ENCODE measurements around the gene CLCN2. TPM values are rescaled to one million over a fixed set of nuclear protein-coding genes. Genes with fewer than 3 reads are reported as not detected.

CLCN2 gene
- total and polyA plus RNA-seq, 7 experiments from 2014 or later, result 0.91 to 6.0 (median 3.8) TPM

GRCh38 chr3:184358124-184358767 is 3.2 kb downstream of the CLCN2 start:
- Mint-ChIP-seq H3K4me3 (peak overlapping the region in 2 of 10 donors; percentile 21 to 74), H3K4me1 (peaks cover 6 to 16% (median 10%) of the 10 kb centered on the region in 7 donors)

GRCh38 chr3:184357248-184358123 is 3.9 kb downstream of the CLCN2 start:
- POLR2A ChIA-PET, result no interaction called here
- H3K27me3 ChIP-seq (ENCODE audit: control insufficient read depth in 2 of 2, insufficient read depth in 2 of 2, low read length in 2 of 2), result no peaks in the 10 kb centered on the region
- ATAC-seq, result no peak
- no peak overlapping the region for H3K27ac Mint-ChIP-seq
- no peak overlapping the region for H3K27ac ChIP-seq (ENCODE audit: low read depth, low read length)
- no peak for DNase-seq
- peak overlapping the region in 1 of 10 donors; percentile 74 for H3K4me3 Mint-ChIP-seq
- H3K36me3 ChIP-seq (ENCODE audit: control insufficient read depth in 2 of 3, insufficient read depth in 3 of 3, low read length in 3 of 3), result peaks cover 0 to 3% (median 0%) of the 10 kb centered on the region in 3 experiments
- peaks cover 0 to 10% (median 0%) of the 10 kb centered on the region in 5 donors for H3K27me3 Mint-ChIP-seq
- intact Hi-C loops (cut with micrococcal nuclease), result no loop called here
- CTCF ChIA-PET, result no interaction called here
- no peaks in the 10 kb centered on the region for H3K9me3 ChIP-seq (ENCODE audit: control insufficient read depth in 2 of 3, low read length in 3 of 3)
- H3K9me3 Mint-ChIP-seq, result no peaks in the 10 kb centered on the region
- H3K4me1 ChIP-seq (ENCODE audit: control insufficient read depth in 2 of 2, insufficient read depth in 2 of 2, low read length in 2 of 2), result peaks cover 0 to 13% of the 10 kb centered on the region in 2 donors
- peaks cover 5 to 15% (median 9%) of the 10 kb centered on the region in 7 donors for H3K4me1 Mint-ChIP-seq
- no peak overlapping the region for H3K4me3 ChIP-seq (ENCODE audit: low read length)
- no peaks in the 10 kb centered on the region for H3K36me3 Mint-ChIP-seq

More at GRCh38 chr3:184358124-184358767, 3.2 kb downstream of the CLCN2 start:
- peaks cover 0 to 11% (median 0%) of the 10 kb centered on the region in 5 donors for H3K27me3 Mint-ChIP-seq
- Histone ChIP-seq H3K36me3 (ENCODE audit: control insufficient read depth in 2 of 3, insufficient read depth in 3 of 3, low read length in 3 of 3) (peaks cover 0 to 5% (median 0%) of the 10 kb centered on the region in 3 experiments), H3K4me3 (ENCODE audit: low read length) (no peak overlapping the region), H3K27ac (ENCODE audit: low read depth, low read length) (no peak overlapping the region), H3K27me3 (ENCODE audit: control insufficient read depth in 2 of 2, insufficient read depth in 2 of 2, low read length in 2 of 2) (no peaks in the 10 kb centered on the region), H3K9me3 (ENCODE audit: control insufficient read depth in 2 of 3, low read length in 3 of 3) (no peaks in the 10 kb centered on the region), H3K4me1 (ENCODE audit: control insufficient read depth in 2 of 2, insufficient read depth in 2 of 2, low read length in 2 of 2) (peaks cover 0 to 13% of the 10 kb centered on the region in 2 donors)
- intact Hi-C loops (cut with micrococcal nuclease), result no loop called here
- ChIA-PET POLR2A (no interaction called here), CTCF (no interaction called here)
- DNase-seq, result no peak
- peaks cover 0 to 3% (median 0%) of the 10 kb centered on the region in 11 donors for H3K9me3 Mint-ChIP-seq
- no peak for ATAC-seq
- H3K27ac Mint-ChIP-seq, result no peak overlapping the region
- H3K36me3 Mint-ChIP-seq, result peaks cover 0 to under 1% (median 0%) of the 10 kb centered on the region in 5 donors

- DNase-seq (no peak), ATAC-seq (no peak)
- no peak overlapping the region for H3K27ac ChIP-seq (ENCODE audit: low read depth, low read length)
- intact Hi-C loops (cut with micrococcal nuclease), result no loop called here
- Mint-ChIP-seq H3K4me1 (peaks cover 0 to 7% (median 6%) of the 10 kb centered on the region in 7 donors), H3K4me3 (no peak overlapping the region), H3K27me3 (peaks cover 0 to 6% (median 0%) of the 10 kb centered on the region in 5 donors), H3K36me3 (no peaks in the 10 kb centered on the region), H3K27ac (peak overlapping the region in 1 of 9 donors; percentile 40), H3K9me3 (no peaks in the 10 kb centered on the region)
- no peaks in the 10 kb centered on the region for H3K9me3 ChIP-seq (ENCODE audit: control insufficient read depth in 2 of 3, low read length in 3 of 3)
- POLR2A ChIA-PET, result no interaction called here
- H3K4me1 ChIP-seq (ENCODE audit: control insufficient read depth in 2 of 2, insufficient read depth in 2 of 2, low read length in 2 of 2), result peaks cover 0 to 7% of the 10 kb centered on the region in 2 donors
- H3K4me3 ChIP-seq (ENCODE audit: low read length), result no peak overlapping the region
- no peaks in the 10 kb centered on the region for H3K36me3 ChIP-seq (ENCODE audit: control insufficient read depth in 2 of 3, insufficient read depth in 3 of 3, low read length in 3 of 3)
- CTCF ChIA-PET, result interaction anchor here (0.6 to 3.4 kb wide), 5 partner anchors 16 to 196 kb away, joined by 3 to 24 read pairs (median 4); no protein-coding TSS in a partner anchor
- no peaks in the 10 kb centered on the region for H3K27me3 ChIP-seq (ENCODE audit: control insufficient read depth in 2 of 2, insufficient read depth in 2 of 2, low read length in 2 of 2)
Measured at GRCh38 chr3:184355261-184356040, 6.0 kb downstream of the CLCN2 start.

- no peak for DNase-seq
- no peaks in the 10 kb centered on the region for H3K9me3 ChIP-seq (ENCODE audit: control insufficient read depth in 2 of 3, low read length in 3 of 3)
- CTCF ChIA-PET, result interaction anchor here (0.6 to 3.4 kb wide), 5 partner anchors 17 to 195 kb away, joined by 3 to 24 read pairs (median 4); no protein-coding TSS in a partner anchor
- Mint-ChIP-seq H3K36me3 (no peaks in the 10 kb centered on the region), H3K27me3 (no peaks in the 10 kb centered on the region), H3K4me1 (peaks cover 0 to 3% (median under 1%) of the 10 kb centered on the region in 7 donors), H3K9me3 (no peaks in the 10 kb centered on the region), H3K4me3 (no peak overlapping the region), H3K27ac (no peak overlapping the region)
- H3K27ac ChIP-seq (ENCODE audit: low read depth, low read length), result no peak overlapping the region
- intact Hi-C loops (cut with micrococcal nuclease), result loop anchor here in 1 of 2 donors (1.0 kb wide), 2 partner anchors 159 to 190 kb away; no protein-coding TSS in a partner anchor
- POLR2A ChIA-PET, result no interaction called here
- peaks cover 0 to 7% of the 10 kb centered on the region in 2 donors for H3K4me1 ChIP-seq (ENCODE audit: control insufficient read depth in 2 of 2, insufficient read depth in 2 of 2, low read length in 2 of 2)
- no peak overlapping the region for H3K4me3 ChIP-seq (ENCODE audit: low read length)
- no peaks in the 10 kb centered on the region for H3K27me3 ChIP-seq (ENCODE audit: control insufficient read depth in 2 of 2, insufficient read depth in 2 of 2, low read length in 2 of 2)
- H3K36me3 ChIP-seq (ENCODE audit: control insufficient read depth in 2 of 3, insufficient read depth in 3 of 3, low read length in 3 of 3), result no peaks in the 10 kb centered on the region
- ATAC-seq, result no peak
Measured at GRCh38 chr3:184354754-184355153, 6.7 kb downstream of the CLCN2 start.

- DNase-seq, result peak; percentile 21 to 64 (median 48)
- peaks cover 0 to 7% of the 10 kb centered on the region in 2 donors for H3K4me1 ChIP-seq (ENCODE audit: control insufficient read depth in 2 of 2, insufficient read depth in 2 of 2, low read length in 2 of 2)
- H3K27me3 Mint-ChIP-seq, result no peaks in the 10 kb centered on the region
- ChIA-PET POLR2A (interaction anchor here (0.8 to 1.4 kb wide), 2 partner anchors 9 to 172 kb away, joined by 3 to 6 read pairs; no protein-coding TSS in a partner anchor), CTCF (interaction anchor here (0.5 to 4.5 kb wide), 10 partner anchors 18 to 1254 kb away, joined by 3 to 24 read pairs (median 4); no protein-coding TSS in a partner anchor)
- no peaks in the 10 kb centered on the region for H3K9me3 Mint-ChIP-seq
- H3K4me3 ChIP-seq (ENCODE audit: low read length), result no peak overlapping the region
- no peaks in the 10 kb centered on the region for H3K36me3 Mint-ChIP-seq
- no peak overlapping the region for H3K4me3 Mint-ChIP-seq
- H3K27ac Mint-ChIP-seq, result peak overlapping the region in 1 of 9 donors; percentile 55
- no peaks in the 10 kb centered on the region for H3K9me3 ChIP-seq (ENCODE audit: control insufficient read depth in 2 of 3, low read length in 3 of 3)
- no peaks in the 10 kb centered on the region for H3K36me3 ChIP-seq (ENCODE audit: control insufficient read depth in 2 of 3, insufficient read depth in 3 of 3, low read length in 3 of 3)
- ATAC-seq, result peak; percentile 78
- H3K4me1 Mint-ChIP-seq, result peaks cover 0 to 2% (median 0%) of the 10 kb centered on the region in 7 donors
- H3K27ac ChIP-seq (ENCODE audit: low read depth, low read length), result no peak overlapping the region
- intact Hi-C loops (cut with micrococcal nuclease), result loop anchor here in 1 of 2 donors (1.0 kb wide), 2 partner anchors 159 to 190 kb away; no protein-coding TSS in a partner anchor
- no peaks in the 10 kb centered on the region for H3K27me3 ChIP-seq (ENCODE audit: control insufficient read depth in 2 of 2, insufficient read depth in 2 of 2, low read length in 2 of 2)
Measured at GRCh38 chr3:184354121-184354728, 7.2 kb downstream of the CLCN2 start.

Data from naive thymus-derived CD4-positive, alpha-beta T cell (primary cell).